B cell (primary cell): ENCODE data around the gene TSPOAP1. TPM values are rescaled to one million over a fixed set of nuclear protein-coding genes. Genes with fewer than 3 reads are reported as not detected.

Source experiments
- ATAC-seq: fragments of 200-7000 bp; cut with Tn5 transposase; one replicate; pipeline ENCODE4 v1.10.0; 2021; ENCODE audit warnings: low read depth, mild to moderate bottlenecking, moderate number of reproducible peaks, moderate library complexity
- CTCF ChIA-PET: fragments of 350-600 bp; sonication (Branson Sonifier 250); formaldehyde crosslinking; loops from one replicate; lab custom pipeline; 2021; ENCODE audit warnings: antibody characterized with exemption, inconsistent platforms; lab: Charles Lee
- POLR2A ChIA-PET: fragments of 350-600 bp; sonication (Branson Sonifier 250); formaldehyde crosslinking; loops from one replicate; lab custom pipeline; 2021; ENCODE audit warnings: antibody characterized with exemption; lab: Charles Lee
- DNase-seq: peaks from one replicate; pipeline ENCODE4 v3.0.0; 2013
- H2AFZ ChIP-seq: 2 replicates; pipeline ENCODE4 v1.6.1; 2012; ENCODE audit warnings: mild to moderate bottlenecking, low read depth, low read length; ENCODE audit not compliant: insufficient read depth, poor library complexity, severe bottlenecking
- H3K27ac ChIP-seq, 2 donors: 1 replicate in 1 of 2; 2 replicates in 1 of 2; pipeline ENCODE4 v1.5.1; 2012 to 2013; ENCODE audit warnings: low read length in 2 of 2, mild to moderate bottlenecking in 2 of 2, moderate library complexity in 1 of 2
- H3K27me3 ChIP-seq, 4 experiments: fragments of 200-600 bp in 1 of 4; sonication (generic) in 1 of 4; replicated peaks in 1 of 4; 1 replicate in 2 of 4; 2 replicates in 2 of 4; pipeline versions ENCODE4 v1.6.1 to v1.7.0; 2013 to 2016; ENCODE audit warnings: low read length in 3 of 4, mild to moderate bottlenecking in 2 of 4, mixed read lengths in 1 of 4, moderate library complexity in 1 of 4; ENCODE audit not compliant: insufficient read depth in 4 of 4, control insufficient read depth in 3 of 4; ENCODE audit errors: control extremely low read depth in 1 of 4
- H3K36me3 ChIP-seq, 2 experiments: replicated peaks in 1 of 2; 1 replicate in 1 of 2; 2 replicates in 1 of 2; pipeline versions ENCODE4 v1.6.1 to v1.7.1; 2013; ENCODE audit warnings: low read length in 1 of 2; ENCODE audit not compliant: insufficient read depth in 2 of 2, control insufficient read depth in 1 of 2; ENCODE audit errors: control extremely low read depth in 1 of 2, extremely low read depth in 1 of 2
- H3K4me1 ChIP-seq, 2 donors: fragments of 200-600 bp in 1 of 2; sonication (generic) in 1 of 2; 1 replicate in 1 of 2; 2 replicates in 1 of 2; pipeline versions ENCODE4 v1.5.1 to v1.6.1; 2013 to 2017; ENCODE audit warnings: low read length in 2 of 2; ENCODE audit not compliant: control insufficient read depth in 2 of 2, insufficient read depth in 2 of 2
- H3K4me2 ChIP-seq: replicated peaks from 2 replicates; pipeline ENCODE3; 2012; ENCODE audit warnings: mild to moderate bottlenecking, low read depth, low read length; ENCODE audit not compliant: poor library complexity, severe bottlenecking
- H3K4me3 ChIP-seq, 5 experiments: fragments of 200-600 bp in 1 of 5; sonication (generic) in 1 of 5; 1 replicate in 3 of 5; 2 replicates in 2 of 5; pipeline versions ENCODE4 v1.5.1 to v1.7.0; 2011 to 2016; ENCODE audit warnings: low read length in 4 of 5, mild to moderate bottlenecking in 4 of 5, low read depth in 2 of 5, control low read depth in 1 of 5, moderate library complexity in 1 of 5; ENCODE audit not compliant: insufficient read depth in 1 of 5; ENCODE audit errors: control extremely low read depth in 1 of 5, extremely low read depth in 1 of 5
- H3K79me2 ChIP-seq: fragments of 200-600 bp; sonication (generic); one replicate; pipeline ENCODE4 v1.6.0; 2016; ENCODE audit warnings: low read length; ENCODE audit not compliant: control insufficient read depth, insufficient read depth
- H3K9ac ChIP-seq: fragments of 200-600 bp; sonication (generic); 2 replicates; pipeline ENCODE4 v1.6.1; 2017; ENCODE audit warnings: mild to moderate bottlenecking, low read length, moderate library complexity
- H3K9me3 ChIP-seq, 3 donors: one replicate each; pipeline versions ENCODE4 v1.6.1 to v1.7.1; 2013; ENCODE audit warnings: low read length in 2 of 3; ENCODE audit not compliant: control insufficient read depth in 2 of 3, insufficient read depth in 1 of 3; ENCODE audit errors: control extremely low read depth in 1 of 3
- H4K20me1 ChIP-seq: 2 replicates; pipeline ENCODE4 v1.6.0; 2012; ENCODE audit warnings: mild to moderate bottlenecking, low read length; ENCODE audit not compliant: insufficient read depth, control insufficient read depth, poor library complexity, severe bottlenecking
- H3K27ac Mint-ChIP-seq: one replicate; pipeline ENCODE4 v1.8.0; 2021; ENCODE audit warnings: mixed read lengths
- H3K27me3 Mint-ChIP-seq: one replicate; pipeline ENCODE4 v1.8.0; 2021; ENCODE audit warnings: mixed read lengths
- H3K4me1 Mint-ChIP-seq: one replicate; pipeline ENCODE4 v1.8.0; 2021; ENCODE audit warnings: mixed read lengths
- H3K4me3 Mint-ChIP-seq: one replicate; pipeline ENCODE4 v1.8.0; 2021; ENCODE audit warnings: mixed read lengths
- H3K9me3 Mint-ChIP-seq: one replicate; pipeline ENCODE4 v1.8.0; 2022; ENCODE audit warnings: mixed read lengths; ENCODE audit not compliant: insufficient read depth
- EZH2 ChIP-seq: IDR thresholded peaks from 2 replicates; pipeline ENCODE4 v1.6.1; 2012; ENCODE audit warnings: borderline replicate concordance, low read depth, mild to moderate bottlenecking, moderate library complexity, low read length; ENCODE audit not compliant: insufficient read depth, poor library complexity, severe bottlenecking
- WGBS: methylation state at CpG from one replicate; pipeline ENCODE4 v1.1.5; 2013; ENCODE audit warnings: missing lambda C conversion rate; ENCODE audit not compliant: insufficient coverage; 5-methylcytosine and 5-hydroxymethylcytosine counted together
- intact Hi-C: fragments of 100-400 bp; cut with micrococcal nuclease; formaldehyde crosslinking; loops from one replicate; pipeline ENCODE4 v1.10.0; 2022
- polyA plus RNA-seq: library from polyadenylated mRNA; depleted of rRNA; stranded (reverse); fragments of >200 nt; gene quantifications from 2 replicates; pipeline ENCODE4 v1.2.3, GENCODE V29; 2012
- total RNA-seq, 2 donors: library from RNA; stranded (reverse); fragments of 120-200 nt in 1 of 2; gene quantifications; 1 replicate in 1 of 2; 2 replicates in 1 of 2; pipeline versions ENCODE4 v1.2.3 to v1.2.4, GENCODE V29; 2013 to 2022
- TF ChIP-seq, protein P1 (sequence below): fragments of 200-600 bp; IDR thresholded peaks from one replicate; pipeline ENCODE4 v1.8.0; 2022; ENCODE audit warnings: antibody characterized with exemption, mild to moderate bottlenecking

The TSPOAP1 gene
- total and polyA plus RNA-seq, 2 donors (not counting 1 experiment from before 2014, with no cell fraction given), result 10.8 to 30.7 TPM

- H3K4me2 ChIP-seq, result no peak overlapping the region
These were observed 38.7 kb downstream of the TSPOAP1 start for GRCh38 chr17:58289869-58290268.

GRCh38 chr17:58285422-58285810 lies 43.2 kb downstream of the TSPOAP1 start:
- H3K9me3 ChIP-seq, result no peaks in the 10 kb centered on the region
- H3K9ac ChIP-seq, result no peak overlapping the region
- H3K4me2 ChIP-seq, result no peak overlapping the region
- TF ChIP-seq, protein P1, sequence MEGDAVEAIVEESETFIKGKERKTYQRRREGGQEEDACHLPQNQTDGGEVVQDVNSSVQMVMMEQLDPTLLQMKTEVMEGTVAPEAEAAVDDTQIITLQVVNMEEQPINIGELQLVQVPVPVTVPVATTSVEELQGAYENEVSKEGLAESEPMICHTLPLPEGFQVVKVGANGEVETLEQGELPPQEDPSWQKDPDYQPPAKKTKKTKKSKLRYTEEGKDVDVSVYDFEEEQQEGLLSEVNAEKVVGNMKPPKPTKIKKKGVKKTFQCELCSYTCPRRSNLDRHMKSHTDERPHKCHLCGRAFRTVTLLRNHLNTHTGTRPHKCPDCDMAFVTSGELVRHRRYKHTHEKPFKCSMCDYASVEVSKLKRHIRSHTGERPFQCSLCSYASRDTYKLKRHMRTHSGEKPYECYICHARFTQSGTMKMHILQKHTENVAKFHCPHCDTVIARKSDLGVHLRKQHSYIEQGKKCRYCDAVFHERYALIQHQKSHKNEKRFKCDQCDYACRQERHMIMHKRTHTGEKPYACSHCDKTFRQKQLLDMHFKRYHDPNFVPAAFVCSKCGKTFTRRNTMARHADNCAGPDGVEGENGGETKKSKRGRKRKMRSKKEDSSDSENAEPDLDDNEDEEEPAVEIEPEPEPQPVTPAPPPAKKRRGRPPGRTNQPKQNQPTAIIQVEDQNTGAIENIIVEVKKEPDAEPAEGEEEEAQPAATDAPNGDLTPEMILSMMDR, result no peak
- TF ChIP-seq EZH2, result no peak
- CTCF ChIA-PET, result interaction anchor here (1.4 kb wide), 1 partner anchor 32 kb away, joined by 4 read pairs; no protein-coding TSS in a partner anchor
- ATAC-seq (no peak), DNase-seq (no peak)
- no CpG with 5 or more reads among the region's 3 CpGs for WGBS
- Mint-ChIP-seq H3K9me3 (no peaks in the 10 kb centered on the region), H3K27ac (no peak overlapping the region), H3K4me1 (no peaks in the 10 kb centered on the region), H3K4me3 (no peak overlapping the region), H3K27me3 (peaks cover 33% of the 10 kb centered on the region)
- no peak overlapping the region for H3K27ac ChIP-seq
- H4K20me1 ChIP-seq, result no peaks in the 10 kb centered on the region
- H3K27me3 ChIP-seq, result peaks cover 0 to 12% (median 1%) of the 10 kb centered on the region in 4 experiments
- H3K79me2 ChIP-seq, result no peaks in the 10 kb centered on the region
- no peaks in the 10 kb centered on the region for H3K4me1 ChIP-seq
- intact Hi-C loops, result no loop called here
- no peak overlapping the region for H2AFZ ChIP-seq
- POLR2A ChIA-PET, result no interaction called here
- no peak overlapping the region for H3K4me3 ChIP-seq
- H3K36me3 ChIP-seq, result no peaks in the 10 kb centered on the region

More at GRCh38 chr17:58289869-58290268, 38.7 kb downstream of the TSPOAP1 start:
- intact Hi-C loops, result no loop called here
- H3K27ac ChIP-seq, result no peak overlapping the region
- CTCF ChIA-PET, result interaction anchor here (0.6 kb wide), 1 partner anchor 64 kb away, joined by 3 read pairs; no protein-coding TSS in a partner anchor
- H3K27ac Mint-ChIP-seq, result no peak overlapping the region
- no peaks in the 10 kb centered on the region for H3K4me1 ChIP-seq
- 80% methylated on average over 1 of the region's 2 CpGs for WGBS
- DNase-seq, result no peak
- H3K9ac ChIP-seq, result no peak overlapping the region
- no peaks in the 10 kb centered on the region for H4K20me1 ChIP-seq
- H3K9me3 ChIP-seq, result peaks cover 0 to 4% (median 1%) of the 10 kb centered on the region in 3 donors
- no peaks in the 10 kb centered on the region for H3K36me3 ChIP-seq
- H3K27me3 ChIP-seq, result peaks cover 0 to 6% (median 4%) of the 10 kb centered on the region in 4 experiments
- no peak for ATAC-seq
- H3K4me1 Mint-ChIP-seq, result no peaks in the 10 kb centered on the region
- H3K27me3 Mint-ChIP-seq, result peaks cover 35% of the 10 kb centered on the region
- POLR2A ChIA-PET, result no interaction called here
- no peak overlapping the region for H2AFZ ChIP-seq
- no peak overlapping the region for H3K4me3 Mint-ChIP-seq
- H3K4me3 ChIP-seq, result no peak overlapping the region
- H3K9me3 Mint-ChIP-seq, result no peaks in the 10 kb centered on the region
- no peaks in the 10 kb centered on the region for H3K79me2 ChIP-seq
- TF ChIP-seq, protein P1, result no peak
- TF ChIP-seq EZH2, result no peak
